PC-9 (cell line): ENCODE results near the gene CDH13. TPM values are rescaled to one million over a fixed set of nuclear protein-coding genes. Genes with fewer than 3 reads are reported as not detected.

Experiments used
- BruUV-seq: library from RNA; stranded (reverse); fragments of 400-500 nt; replicated peaks from 2 replicates; lab custom pipeline; 2021; lab: Mats Ljungman, UMichigan
- CTCF ChIA-PET: fragments of 300-600 bp; sonication (Branson Sonifier 250); formaldehyde crosslinking; loops from one replicate; lab custom pipeline; 2022; ENCODE audit warnings: antibody characterized with exemption; lab: Charles Lee
- POLR2A ChIA-PET: fragments of 300-600 bp; sonication (Branson Sonifier 250); formaldehyde crosslinking; loops from one replicate; lab custom pipeline; 2022; ENCODE audit warnings: antibody characterized with exemption; ENCODE audit not compliant: unreplicated experiment; lab: Charles Lee
- DNase-seq, 2 experiments: peaks; one replicate each; pipeline versions ENCODE4 v3.0.0 to v3.0.0-alpha.2; 2015 to 2022; ENCODE audit warnings: mixed read lengths in 1 of 2
- H2AFZ ChIP-seq: fragments of 200-600 bp; sonication (generic); 2 replicates; pipeline ENCODE4 v1.8.1; 2017; ENCODE audit warnings: antibody characterized with exemption
- H3F3A ChIP-seq: fragments of 200-600 bp; sonication (generic); 2 replicates; pipeline ENCODE4 v1.8.1; 2017; ENCODE audit warnings: antibody characterized with exemption, mild to moderate bottlenecking, low read depth; ENCODE audit not compliant: insufficient read depth
- H3K27ac ChIP-seq: fragments of 200-600 bp; sonication (generic); 2 replicates; pipeline ENCODE4 v1.6.1; 2016; ENCODE audit warnings: mixed run types
- H3K27me3 ChIP-seq: fragments of 200-600 bp; sonication (generic); 2 replicates; pipeline ENCODE4 v1.6.1; 2016; ENCODE audit warnings: low read depth, mixed run types; ENCODE audit not compliant: insufficient read depth
- H3K36me3 ChIP-seq: fragments of 200-600 bp; sonication (generic); 2 replicates; pipeline ENCODE4 v1.6.1; 2016; ENCODE audit warnings: low read depth, mixed run types
- H3K4me1 ChIP-seq: fragments of 200-600 bp; sonication (generic); replicated peaks from 2 replicates; pipeline ENCODE4 v1.6.1; 2016; ENCODE audit warnings: mixed run types; ENCODE audit not compliant: insufficient read depth
- H3K4me2 ChIP-seq: fragments of 200-600 bp; sonication (generic); 2 replicates; pipeline ENCODE4 v1.6.1; 2017; ENCODE audit warnings: mixed run types
- H3K4me3 ChIP-seq: fragments of 200-600 bp; sonication (generic); 2 replicates; pipeline ENCODE4 v1.6.1; 2016; ENCODE audit warnings: mixed run types
- H3K79me2 ChIP-seq: fragments of 200-600 bp; sonication (generic); 2 replicates; pipeline ENCODE4 v1.6.1; 2017; ENCODE audit warnings: low read depth, mixed run types
- H3K9me2 ChIP-seq: fragments of 200-600 bp; sonication (generic); 2 replicates; pipeline ENCODE4 v1.8.1; 2017; ENCODE audit warnings: mild to moderate bottlenecking; ENCODE audit not compliant: insufficient read depth
- H3K9me3 ChIP-seq: fragments of 200-600 bp; sonication (generic); 2 replicates; pipeline ENCODE4 v1.8.1; 2016; ENCODE audit warnings: low read depth; ENCODE audit not compliant: insufficient read depth
- H4K20me1 ChIP-seq: fragments of 200-600 bp; sonication (generic); 2 replicates; pipeline ENCODE4 v1.8.1; 2017; ENCODE audit not compliant: insufficient read depth
- EZH2 ChIP-seq: fragments of 200-600 bp; sonication (generic); IDR thresholded peaks from 2 replicates; pipeline ENCODE4 v1.8.0; 2017; ENCODE audit warnings: antibody characterized with exemption, low read depth
- intact Hi-C: fragments of 100-400 bp; cut with micrococcal nuclease; formaldehyde crosslinking; loops from one replicate; pipeline ENCODE4 v1.10.0; 2022; ENCODE audit not compliant: unreplicated experiment
- total RNA-seq: library from RNA; stranded (reverse); gene quantifications from 2 replicates; pipeline ENCODE4 v1.2.3, GENCODE V29; 2021
- TF ChIP-seq, protein P1 (sequence below): fragments of 200-600 bp; sonication (generic); conservative IDR thresholded peaks from 2 replicates; pipeline ENCODE4 v1.6.1; 2017; ENCODE audit warnings: mixed run types, antibody characterized with exemption, mild to moderate bottlenecking, moderate library complexity

Gene CDH13
- total RNA-seq, 1 experiment from 2014 or later = 0.24 TPM

DNA sequence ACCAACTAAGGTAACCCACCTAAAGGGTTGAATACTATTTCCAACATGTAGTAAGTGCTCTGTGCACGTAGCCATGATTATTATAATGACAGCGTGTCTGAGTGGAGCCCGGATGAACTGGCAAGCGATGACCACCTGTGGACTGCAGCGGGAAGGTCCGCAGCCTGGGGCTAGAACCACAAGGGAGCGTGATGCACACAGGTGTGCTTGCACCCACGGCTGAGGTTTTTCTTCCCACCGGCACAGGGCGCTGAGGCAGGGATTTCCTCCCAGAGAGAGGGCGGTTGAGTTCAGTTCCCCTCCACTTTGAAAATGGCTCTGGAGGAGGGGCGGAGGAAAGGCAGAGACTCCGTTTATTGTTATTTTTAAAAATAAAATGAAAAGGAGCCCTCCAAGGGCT is 959.3 kb downstream of the CDH13 start:
- CTCF ChIA-PET = no interaction called here
- POLR2A ChIA-PET = no interaction called here
- Histone ChIP-seq H3K27ac (no peak overlapping the region), H3K4me1 (no peaks in the 10 kb centered on the region), H3K27me3 (peaks cover 64% of the 10 kb centered on the region), H3F3A (no peaks in the 10 kb centered on the region), H3K9me2 (no peaks in the 10 kb centered on the region), H3K79me2 (no peaks in the 10 kb centered on the region), H2AFZ (no peak overlapping the region), H3K36me3 (no peaks in the 10 kb centered on the region), H3K4me2 (no peak overlapping the region), H4K20me1 (no peaks in the 10 kb centered on the region), H3K9me3 (no peaks in the 10 kb centered on the region), H3K4me3 (no peak overlapping the region)
- intact Hi-C loops = no loop called here
- TF ChIP-seq, protein P1, sequence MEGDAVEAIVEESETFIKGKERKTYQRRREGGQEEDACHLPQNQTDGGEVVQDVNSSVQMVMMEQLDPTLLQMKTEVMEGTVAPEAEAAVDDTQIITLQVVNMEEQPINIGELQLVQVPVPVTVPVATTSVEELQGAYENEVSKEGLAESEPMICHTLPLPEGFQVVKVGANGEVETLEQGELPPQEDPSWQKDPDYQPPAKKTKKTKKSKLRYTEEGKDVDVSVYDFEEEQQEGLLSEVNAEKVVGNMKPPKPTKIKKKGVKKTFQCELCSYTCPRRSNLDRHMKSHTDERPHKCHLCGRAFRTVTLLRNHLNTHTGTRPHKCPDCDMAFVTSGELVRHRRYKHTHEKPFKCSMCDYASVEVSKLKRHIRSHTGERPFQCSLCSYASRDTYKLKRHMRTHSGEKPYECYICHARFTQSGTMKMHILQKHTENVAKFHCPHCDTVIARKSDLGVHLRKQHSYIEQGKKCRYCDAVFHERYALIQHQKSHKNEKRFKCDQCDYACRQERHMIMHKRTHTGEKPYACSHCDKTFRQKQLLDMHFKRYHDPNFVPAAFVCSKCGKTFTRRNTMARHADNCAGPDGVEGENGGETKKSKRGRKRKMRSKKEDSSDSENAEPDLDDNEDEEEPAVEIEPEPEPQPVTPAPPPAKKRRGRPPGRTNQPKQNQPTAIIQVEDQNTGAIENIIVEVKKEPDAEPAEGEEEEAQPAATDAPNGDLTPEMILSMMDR = no peak
- TF ChIP-seq EZH2 = no peak
- no TSS peak for BruUV-seq
- no peak for DNase-seq

- H3K4me2 ChIP-seq = no peak overlapping the region
- peaks cover 70% of the 10 kb centered on the region for H3K27me3 ChIP-seq
- DNase-seq = no peak
- H3F3A ChIP-seq = no peaks in the 10 kb centered on the region
- H4K20me1 ChIP-seq = no peaks in the 10 kb centered on the region
- POLR2A ChIA-PET = no interaction called here
- no peaks in the 10 kb centered on the region for H3K9me3 ChIP-seq
- BruUV-seq = no TSS peak
- H3K27ac ChIP-seq = no peak overlapping the region
- H3K4me3 ChIP-seq = no peak overlapping the region
- CTCF ChIA-PET = no interaction called here
- no peaks in the 10 kb centered on the region for H3K36me3 ChIP-seq
- H2AFZ ChIP-seq = no peak overlapping the region
- no peaks in the 10 kb centered on the region for H3K79me2 ChIP-seq
- no peaks in the 10 kb centered on the region for H3K9me2 ChIP-seq
- intact Hi-C loops = no loop called here
- H3K4me1 ChIP-seq = no peaks in the 10 kb centered on the region
- no peak for TF ChIP-seq EZH2
- TF ChIP-seq, protein P1 = no peak
Observed at GRCh38 chr16:83586461-83587200, 959.9 kb downstream of the CDH13 start.

GRCh38 chr16:83587201-83587600 is 960.4 kb downstream of the CDH13 start:
- CTCF ChIA-PET = no interaction called here
- no peaks in the 10 kb centered on the region for H3K4me1 ChIP-seq
- POLR2A ChIA-PET = no interaction called here

More at GRCh38 chr16:83587201-83587600, 960.4 kb downstream of the CDH13 start:
- Histone ChIP-seq H3K9me2 (no peaks in the 10 kb centered on the region), H3K27ac (no peak overlapping the region), H3K9me3 (no peaks in the 10 kb centered on the region), H3K4me2 (no peak overlapping the region), H3K79me2 (no peaks in the 10 kb centered on the region), H3F3A (no peaks in the 10 kb centered on the region), H2AFZ (no peak overlapping the region), H3K36me3 (no peaks in the 10 kb centered on the region), H3K27me3 (peaks cover 70% of the 10 kb centered on the region), H3K4me3 (no peak overlapping the region), H4K20me1 (no peaks in the 10 kb centered on the region)
- no TSS peak for BruUV-seq
- DNase-seq = no peak
- TF ChIP-seq, protein P1 = no peak
- TF ChIP-seq EZH2 = no peak
- intact Hi-C loops = no loop called here
